Endothelial cell of umbilical vein (primary cell): Measurements from ENCODE around the gene BIK. TPM values are rescaled to one million over a fixed set of nuclear protein-coding genes. Genes with fewer than 3 reads are reported as not detected.
A peak's percentile ranks its signal among the peaks of the same experiment; 100 is the strongest.

Experiments
- BruUV-seq: library from RNA; stranded (reverse); fragments of 400-500 nt; replicated peaks from 2 replicates; lab custom pipeline; 2021; lab: Mats Ljungman, UMichigan
- CTCF ChIA-PET: fragments of 300-600, 350-600 bp; sonication (Branson Sonifier 250); formaldehyde crosslinking; loops from one replicate; lab custom pipeline; 2021; ENCODE audit warnings: antibody characterized with exemption, inconsistent platforms; lab: Charles Lee
- POLR2A ChIA-PET: fragments of 300-600, 350-600 bp; sonication (Branson Sonifier 250); formaldehyde crosslinking; loops from one replicate; lab custom pipeline; 2021; ENCODE audit warnings: antibody characterized with exemption, inconsistent platforms; lab: Charles Lee
- DNase-seq: peaks from one replicate; pipeline ENCODE4 v3.0.0-alpha.2; 2011; ENCODE audit warnings: low read depth, low spot score
- FAIRE-seq: peaks from 2 replicates; lab custom pipeline; 2011; peaks lifted over from hg19 to GRCh38; lab: Jason Lieb, UNC
- H2AFZ ChIP-seq: 2 replicates; pipeline ENCODE4 v1.6.0; 2012; ENCODE audit warnings: low read depth, low read length, control low read depth, inconsistent platforms
- H3K27ac ChIP-seq: 2 replicates; pipeline ENCODE4 v1.5.1; 2011; ENCODE audit warnings: low read depth, mild to moderate bottlenecking, control low read depth, low read length, moderate library complexity; ENCODE audit not compliant: insufficient read depth
- H3K27me3 ChIP-seq, 2 experiments: 2 replicates each; pipeline versions ENCODE4 v1.6.0 to v1.6.1; 2011; ENCODE audit warnings: low read length in 2 of 2, mixed read lengths in 1 of 2; ENCODE audit not compliant: control insufficient read depth in 2 of 2, insufficient read depth in 2 of 2
- H3K36me3 ChIP-seq, 2 experiments: 2 replicates in 1 of 2; 3 replicates in 1 of 2; pipeline ENCODE4 v1.5.1; 2011; ENCODE audit warnings: low read length in 2 of 2, mild to moderate bottlenecking in 1 of 2, moderate library complexity in 1 of 2; ENCODE audit not compliant: control insufficient read depth in 2 of 2, insufficient read depth in 2 of 2; ENCODE audit errors: extremely low read depth in 1 of 2
- H3K4me1 ChIP-seq: 3 replicates; pipeline ENCODE4 v1.5.1; 2011; ENCODE audit warnings: mild to moderate bottlenecking, low read length; ENCODE audit not compliant: control insufficient read depth, insufficient read depth; ENCODE audit errors: extremely low read depth
- H3K4me2 ChIP-seq: 2 replicates; pipeline ENCODE4 v1.6.1; 2011; ENCODE audit warnings: low read length, control low read depth, mixed read lengths; ENCODE audit not compliant: insufficient read depth
- H3K4me3 ChIP-seq, 3 experiments: fragments of 200-600 bp in 1 of 3; sonication (generic), shearing (Covaris generic) in 1 of 3; replicated peaks in 1 of 3; 2 replicates each; pipeline ENCODE4 v1.5.1; 2011 to 2016; ENCODE audit warnings: control low read depth in 3 of 3, low read length in 3 of 3, mild to moderate bottlenecking in 2 of 3, inconsistent platforms in 1 of 3, low read depth in 1 of 3, moderate library complexity in 1 of 3; ENCODE audit not compliant: insufficient read depth in 1 of 3
- H3K79me2 ChIP-seq: 2 replicates; pipeline ENCODE4 v1.6.0; 2012; ENCODE audit warnings: low read length, inconsistent platforms; ENCODE audit not compliant: control insufficient read depth, insufficient read depth
- H3K9ac ChIP-seq: replicated peaks from 2 replicates; pipeline ENCODE3; 2011; ENCODE audit warnings: low read length, control low read depth; ENCODE audit not compliant: insufficient read depth; ENCODE audit errors: extremely low read depth
- H3K9me1 ChIP-seq: replicated peaks from 3 replicates; pipeline ENCODE4 v1.6.0; 2011; ENCODE audit warnings: mild to moderate bottlenecking, low read length; ENCODE audit not compliant: control insufficient read depth, insufficient read depth; ENCODE audit errors: extremely low read depth
- H3K9me3 ChIP-seq: replicated peaks from 2 replicates; pipeline ENCODE4 v1.5.1; 2012; ENCODE audit warnings: low read length, inconsistent platforms; ENCODE audit not compliant: control insufficient read depth, insufficient read depth
- H4K20me1 ChIP-seq: replicated peaks from 2 replicates; pipeline ENCODE3; 2011; ENCODE audit warnings: mild to moderate bottlenecking, low read length; ENCODE audit not compliant: control insufficient read depth, insufficient read depth; ENCODE audit errors: extremely low read depth
- CTCF ChIP-seq, 2 donors: IDR thresholded peaks; 1 replicate in 1 of 2; 2 replicates in 1 of 2; pipeline ENCODE4 v1.5.1; 2011; ENCODE audit warnings: low read length in 2 of 2, mild to moderate bottlenecking in 2 of 2, moderate library complexity in 2 of 2, control low read depth in 1 of 2, inconsistent platforms in 1 of 2, low read depth in 1 of 2; ENCODE audit not compliant: insufficient read depth in 1 of 2; ENCODE audit errors: extremely low read depth in 1 of 2
- EZH2 ChIP-seq: IDR thresholded peaks from 2 replicates; pipeline ENCODE4 v1.6.1; 2012; ENCODE audit warnings: borderline replicate concordance, low read depth, mild to moderate bottlenecking, moderate library complexity, low read length, inconsistent platforms; ENCODE audit not compliant: severe bottlenecking
- GATA2 ChIP-seq: IDR thresholded peaks from 2 replicates; pipeline ENCODE4 v1.7.0; 2011; ENCODE audit warnings: low read depth, mild to moderate bottlenecking, moderate library complexity, mixed read lengths, low read length; ENCODE audit not compliant: insufficient read length, insufficient read depth
- MYC ChIP-seq: IDR thresholded peaks from one replicate; pipeline ENCODE4 v1.6.1; 2011; ENCODE audit warnings: mild to moderate bottlenecking, low read depth, low read length
- POLR2A ChIP-seq: IDR thresholded peaks from 2 replicates; pipeline ENCODE4 v1.6.1; 2012; ENCODE audit warnings: low read depth, mild to moderate bottlenecking, control low read depth, low read length
- POLR2AphosphoS5 ChIP-seq: IDR thresholded peaks from 2 replicates; pipeline ENCODE4 v1.6.1; 2012; ENCODE audit warnings: low read depth, mild to moderate bottlenecking, control low read depth, low read length, moderate library complexity; ENCODE audit not compliant: insufficient read depth
- dilution Hi-C: fragments of 300-500 bp; cut with MboI; formaldehyde crosslinking; loops from one replicate; pipeline ENCODE4 v1.15.0; 2019; ENCODE audit warnings: low sequenced_read_pairs; ENCODE audit not compliant: extremely low pct_ligation_motif_present
- intact Hi-C: fragments of 100-400 bp; cut with micrococcal nuclease; formaldehyde crosslinking; loops from one replicate; pipeline ENCODE4 v1.10.0; 2022
- polyA plus RNA-seq, 4 experiments: library from polyadenylated mRNA; depleted of rRNA in 3 of 4; stranded (reverse) in 3 of 4; unstranded in 1 of 4; fragments of >200 nt; gene quantifications; 2 replicates each; pipeline versions ENCODE4 v1.2.1 to v1.2.3, GENCODE V29; 2011 to 2012; ENCODE audit warnings: missing spikeins in 1 of 4
- total RNA-seq: library from RNA; stranded (reverse); gene quantifications from 2 replicates; pipeline ENCODE4 v1.2.3, GENCODE V29; 2021

The BIK gene
- total and polyA plus RNA-seq, 2 donors (not counting 3 experiments of a cell fraction or from before 2014, with no cell fraction given) = 0.49 to 0.95 TPM

GRCh38 chr22:43142880-43143562 lies 32.5 kb downstream of the BIK start, which contains the start of gene MCAT:
TSS of gene MCAT (minus strand) at chr22:43143398. CDS start at chr22:43143348, 50 bp downstream.
- peak; percentile 59 for FAIRE-seq
- BruUV-seq = TSS peak; percentile 40
- Histone ChIP-seq H3K27me3 (no peaks in the 10 kb centered on the region), H3K4me2 (peak within 1 kb of the TSS; percentile 87), H4K20me1 (no peaks in the 10 kb centered on the region), H3K79me2 (peaks cover 6% of the 10 kb centered on the region), H3K27ac (peak within 1 kb of the TSS; percentile 94), H3K36me3 (peaks cover 0 to 7% of the 10 kb centered on the region in 2 experiments), H2AFZ (peak within 1 kb of the TSS; percentile 87), H3K4me3 (peak within 1 kb of the TSS; percentile 71 to 97 (median 77)), H3K9me3 (no peaks in the 10 kb centered on the region), H3K9ac (peak within 1 kb of the TSS; percentile 90), H3K4me1 (peaks cover 7% of the 10 kb centered on the region), H3K9me1 (no peaks in the 10 kb centered on the region)
- TF ChIP-seq EZH2 (no peak), POLR2AphosphoS5 (peak; percentile 76), CTCF (IDR thresholded peaks at IDR 0.05; ENCODE audit: extremely low read depth in 1 of 2, insufficient read depth in 1 of 2, low read depth in 1 of 2, low read length in 2 of 2) (no peak), GATA2 (no peak), MYC (no peak), POLR2A (peak; percentile 43)
- dilution Hi-C loops = no loop called here
- peak; percentile 76 for DNase-seq
- ChIA-PET CTCF (interaction anchor here (0.7 kb wide), 1 partner anchor 13 kb away, joined by 4 read pairs; no protein-coding TSS in a partner anchor), POLR2A (no interaction called here)
- intact Hi-C loops = no loop called here
